HUDEP-2 (cell line): ENCODE data around the gene SH3BP1.
"Not testable (repeated sequence)": the region's sequence is repeated elsewhere in the genome, so short reads cannot be mapped to it uniquely, and the experiment has no call there.

Experiments
- DNase-seq, 76 experiments: peaks; one replicate each; lab custom pipeline; 2025; ENCODE audit not compliant: unreplicated experiment in 76 of 76; lab: John Stamatoyannopoulos, UW

Gene SH3BP1

GRCh38 chr22:37633089-37633624 is 6.3 kb upstream of the SH3BP1 start:
- DNase-seq = no peak

- peak in 45 of 76 experiments; percentile 17 to 92 (median 50) for DNase-seq
Observed at GRCh38 chr22:37633625-37634416, 5.6 kb upstream of the SH3BP1 start.

GRCh38 chr22:37634417-37634924 is 5.0 kb upstream of the SH3BP1 start:
- DNase-seq = peak in 13 of 76 experiments; percentile 9 to 72 (median 28)

GRCh38 chr22:37635157-37635556 is 4.3 kb upstream of the SH3BP1 start:
- DNase-seq = no peak

GRCh38 chr22:37636186-37636948 is 3.1 kb upstream of the SH3BP1 start:
- peak in 10 of 76 experiments; percentile 5 to 64 (median 44) for DNase-seq

- no peak for DNase-seq
Observed at GRCh38 chr22:37636949-37637273, 2.6 kb upstream of the SH3BP1 start.

- DNase-seq = peak in 48 of 76 experiments; percentile 9 to 61 (median 32)
Observed at GRCh38 chr22:37638391-37639069, 939 bp upstream of the SH3BP1 start.

- no peak for DNase-seq
Observed at GRCh38 chr22:37639771-37640590, 512 bp downstream of the SH3BP1 start.

GRCh38 chr22:37640591-37641560 is 1.4 kb downstream of the SH3BP1 start:
- DNase-seq = no peak

- peak in 1 of 76 experiments; percentile 3 for DNase-seq
Observed at GRCh38 chr22:37641561-37641949, 2.1 kb downstream of the SH3BP1 start.

- DNase-seq = peak in 68 of 76 experiments; percentile 16 to 87 (median 70)
Observed at GRCh38 chr22:37643225-37643847, 3.9 kb downstream of the SH3BP1 start.

- no peak for DNase-seq
Observed at GRCh38 chr22:37647317-37647716, 7.8 kb downstream of the SH3BP1 start.

- peak in 75 of 76 experiments; percentile 25 to 97 (median 87) for DNase-seq
Observed at GRCh38 chr22:37647928-37648327, 8.5 kb downstream of the SH3BP1 start.

GRCh38 chr22:37650463-37651136 is 11.1 kb downstream of the SH3BP1 start:
- no peak for DNase-seq

- no peak for DNase-seq
Observed at GRCh38 chr22:37654563-37655251, 15.2 kb downstream of the SH3BP1 start.

- DNase-seq = no peak
Observed at GRCh38 chr22:37655252-37655563, 15.7 kb downstream of the SH3BP1 start.

GRCh38 chr22:37656583-37656982 is 17.1 kb downstream of the SH3BP1 start:
- not testable (repeated sequence) for DNase-seq
